K562 (cell line): ENCODE results near the gene DENND5B. TPM values are rescaled to one million over a fixed set of nuclear protein-coding genes. Genes with fewer than 3 reads are reported as not detected.

Experiments
- ATAC-seq: fragments of 200-7000 bp; cut with Tn5 transposase; 3 replicates; pipeline ENCODE4 v1.9.1; 2020; ENCODE audit warnings: moderate library complexity
- BruUV-seq: library from RNA; stranded (reverse); fragments of 400-500 nt; replicated peaks from 2 replicates; lab custom pipeline; 2021; lab: Mats Ljungman, UMichigan
- CTCF ChIA-PET: fragments of 300-600 bp; formaldehyde crosslinking; extraction: SDS; loops from one replicate; lab custom pipeline; 2021; ENCODE audit warnings: low intra/inter-chr PET ratio; lab: Yijun Ruan, JAX
- POLR2A ChIA-PET: fragments of 300-600, 350-650 bp; sonication (Branson Sonifier 250); formaldehyde crosslinking; extraction: SDS; loops from one replicate; lab custom pipeline; 2021; ENCODE audit warnings: antibody characterized with exemption, inconsistent platforms; lab: Yijun Ruan, JAX
- DNase-seq, 4 experiments: peaks; one replicate each; pipeline versions ENCODE4 v3.0.0 to v3.0.0-alpha.2; 2011 to 2018; ENCODE audit warnings: low spot score in 3 of 4, mixed read lengths in 3 of 4; ENCODE audit errors: extremely low read depth in 1 of 4
- FAIRE-seq: peaks from 2 replicates; lab custom pipeline; 2011; peaks lifted over from hg19 to GRCh38; lab: Jason Lieb, UNC
- H2AFZ ChIP-seq: 2 replicates; pipeline ENCODE4 v1.6.0; 2011; ENCODE audit warnings: low read depth, low read length, control low read depth, inconsistent platforms
- H3K27ac ChIP-seq: fragments of 200-600 bp; 3 replicates; pipeline ENCODE4 v1.8.0; 2011; ENCODE audit warnings: low read depth, mild to moderate bottlenecking, control low read depth, inconsistent platforms, low read length, moderate library complexity, mixed read lengths; ENCODE audit errors: extremely low read depth
- H3K27me3 ChIP-seq, 2 experiments: fragments of 300-600 bp in 1 of 2; 2 replicates in 1 of 2; 3 replicates in 1 of 2; pipeline versions ENCODE4 v1.6.0 to v1.8.0; 2011; ENCODE audit warnings: inconsistent platforms in 2 of 2, low read length in 2 of 2, mild to moderate bottlenecking in 1 of 2, mixed read lengths in 1 of 2, moderate library complexity in 1 of 2; ENCODE audit not compliant: control insufficient read depth in 2 of 2, insufficient read depth in 2 of 2
- H3K36me3 ChIP-seq: fragments of 300-600 bp; 3 replicates; pipeline ENCODE4 v1.8.0; 2011; ENCODE audit warnings: mild to moderate bottlenecking, low read length, inconsistent platforms; ENCODE audit not compliant: control insufficient read depth, insufficient read depth
- H3K4me1 ChIP-seq, 2 experiments: fragments of 200-600 bp in 1 of 2; replicated peaks in 1 of 2; 2 replicates in 1 of 2; 3 replicates in 1 of 2; pipeline versions ENCODE4 v1.5.1 to v1.8.0; 2011; ENCODE audit warnings: inconsistent platforms in 2 of 2, low read length in 2 of 2, mild to moderate bottlenecking in 1 of 2, mixed read lengths in 1 of 2, moderate library complexity in 1 of 2; ENCODE audit not compliant: control insufficient read depth in 2 of 2, insufficient read depth in 2 of 2
- H3K4me2 ChIP-seq: 2 replicates; pipeline ENCODE4 v1.6.1; 2011; ENCODE audit warnings: low read length, control low read depth, inconsistent platforms, mixed read lengths; ENCODE audit not compliant: insufficient read depth
- H3K4me3 ChIP-seq: fragments of 200-600 bp; sonication (generic), shearing (Covaris generic); 2 replicates; pipeline ENCODE4 v1.5.1; 2016; ENCODE audit warnings: control low read depth, inconsistent platforms
- H3K79me2 ChIP-seq: fragments of 200-600 bp; 3 replicates; pipeline ENCODE4 v1.8.0; 2011; ENCODE audit warnings: low read length, inconsistent platforms; ENCODE audit not compliant: control insufficient read depth, insufficient read depth
- H3K9ac ChIP-seq, 2 experiments: 2 replicates each; pipeline versions ENCODE4 v1.6.0 to v1.6.1; 2011; ENCODE audit warnings: low read depth in 2 of 2, low read length in 2 of 2, control low read depth in 1 of 2, inconsistent platforms in 1 of 2, mild to moderate bottlenecking in 1 of 2, mixed read lengths in 1 of 2; ENCODE audit not compliant: insufficient read depth in 1 of 2
- H3K9me1 ChIP-seq: one replicate; pipeline ENCODE4 v1.6.0; 2011; ENCODE audit warnings: inconsistent platforms, mild to moderate bottlenecking, low read length, moderate library complexity; ENCODE audit not compliant: control insufficient read depth, insufficient read depth
- H3K9me3 ChIP-seq: replicated peaks from 2 replicates; pipeline ENCODE4 v1.5.1; 2011; ENCODE audit warnings: low read depth, low read length, inconsistent platforms; ENCODE audit not compliant: control insufficient read depth, insufficient read depth
- H4K20me1 ChIP-seq: replicated peaks from 2 replicates; pipeline ENCODE4 v1.6.1; 2011; ENCODE audit warnings: low read length, inconsistent platforms, mixed read lengths; ENCODE audit not compliant: control insufficient read depth, insufficient read depth
- CREBBP ChIP-seq: IDR thresholded peaks from one replicate; pipeline ENCODE4 v1.6.1; 2012; ENCODE audit warnings: low read depth, mild to moderate bottlenecking, control low read depth, inconsistent platforms, low read length
- DPF2 ChIP-seq: fragments of 450-650 bp; IDR thresholded peaks from 2 replicates; pipeline ENCODE4 v1.6.1; 2016
- FOXA1 ChIP-seq: fragments of 450-650 bp; IDR thresholded peaks from 2 replicates; pipeline ENCODE4 v1.6.1; 2016; ENCODE audit warnings: mild to moderate bottlenecking, borderline replicate concordance
- NFATC3 ChIP-seq: fragments of 450-650 bp; IDR thresholded peaks from 2 replicates; pipeline ENCODE4 v1.6.1; 2017; ENCODE audit warnings: mild to moderate bottlenecking
- POLR2G ChIP-seq: fragments of 200-400 bp; formaldehyde crosslinking; IDR thresholded peaks from 2 replicates; pipeline ENCODE4 v1.6.1; 2017; ENCODE audit warnings: low read depth, mild to moderate bottlenecking, antibody characterized with exemption, low read length, moderate library complexity
- TBL1XR1 ChIP-seq, 2 experiments: IDR thresholded peaks; 2 replicates each; pipeline ENCODE4 v1.6.1; 2012; ENCODE audit warnings: improper control_type of control experiment in 2 of 2, low read length in 2 of 2, mild to moderate bottlenecking in 1 of 2
- THRAP3 ChIP-seq: fragments of 450-650 bp; IDR thresholded peaks from 2 replicates; pipeline ENCODE4 v1.6.1; 2016; ENCODE audit warnings: mild to moderate bottlenecking, inconsistent platforms, borderline replicate concordance
- WGBS: fragments of 100-300 bp; shearing (Covaris generic); methylation state at CpG from one replicate; pipeline ENCODE4 v1.1.6; 2016; ENCODE audit warnings: low coverage, mixed read lengths; ENCODE audit not compliant: insufficient coverage; ENCODE audit errors: missing lambda C conversion rate; 5-methylcytosine and 5-hydroxymethylcytosine counted together
- in situ Hi-C: fragments of 300-500 bp; cut with MboI; formaldehyde crosslinking; loops from 4 replicates; pipeline ENCODE4 v1.15.0; 2018; ENCODE audit warnings: inconsistent platforms, mixed read lengths
- intact Hi-C: fragments of 100-400 bp; cut with micrococcal nuclease; formaldehyde crosslinking; loops from 2 replicates; pipeline ENCODE4 v1.14.2; 2022
- polyA plus RNA-seq, 8 experiments: library from polyadenylated mRNA; depleted of rRNA in 4 of 8; stranded (reverse) in 5 of 8; unstranded in 3 of 8; fragments of >200 nt; fragmentation: Nextera tagmentation in 2 of 8; fragmentation: Illumina TruSeq in 1 of 8; extraction: Ambion mirVana in 2 of 8; extraction: Trizol in 1 of 8; gene quantifications; 2 replicates each; pipeline versions ENCODE4 v1.2.1 to v1.2.3, GENCODE V29; 2011 to 2014; ENCODE audit warnings: inconsistent platforms in 1 of 8, missing spikeins in 1 of 8
- total RNA-seq, 7 experiments: library from RNA; depleted of rRNA in 6 of 7; stranded (reverse); fragments of >200 nt in 6 of 7; fragmentation: Illumina TruSeq in 2 of 7; extraction: Trizol in 2 of 7; gene quantifications; 2 replicates each; pipeline versions ENCODE4 v1.2.1 to v1.2.3, GENCODE V29; 2011 to 2021; ENCODE audit warnings: low replicate concordance in 1 of 7
- TF ChIP-seq, protein P1 (sequence below): fragments of 250-450 bp; sonication (Bioruptor Pico); IDR thresholded peaks from 2 replicates; pipeline ENCODE4 v1.9.0; 2021; ENCODE audit warnings: mild to moderate bottlenecking
- TF ChIP-seq, protein P2 (sequence below): fragments of 250-450 bp; sonication (Bioruptor Pico); IDR thresholded peaks from 2 replicates; pipeline ENCODE4 v1.4.0; 2020; ENCODE audit warnings: mild to moderate bottlenecking, moderate library complexity
- TF ChIP-seq, protein P3 (sequence below): fragments of 450-650 bp; IDR thresholded peaks from 2 replicates; pipeline ENCODE4 v1.7.0; 2016; ENCODE audit warnings: borderline replicate concordance
- TF ChIP-seq, protein P4 (sequence below): conservative IDR thresholded peaks from 2 replicates; pipeline ENCODE4 v1.6.1; 2011; ENCODE audit warnings: low read depth, mild to moderate bottlenecking, low read length; ENCODE audit not compliant: control insufficient read depth
- TF ChIP-seq, protein P5 (sequence below): IDR thresholded peaks from 3 replicates; pipeline ENCODE4 v1.6.1; 2011; ENCODE audit warnings: borderline replicate concordance, mild to moderate bottlenecking, moderate library complexity; ENCODE audit not compliant: insufficient read length; ENCODE audit errors: extremely low read depth

The DENND5B gene
- total and polyA plus RNA-seq, 9 of the 15 experiments (the other 6 are each of a cell fraction or from before 2014, with no cell fraction given), result 0.99 to 6.0 (median 3.6) TPM

DNA sequence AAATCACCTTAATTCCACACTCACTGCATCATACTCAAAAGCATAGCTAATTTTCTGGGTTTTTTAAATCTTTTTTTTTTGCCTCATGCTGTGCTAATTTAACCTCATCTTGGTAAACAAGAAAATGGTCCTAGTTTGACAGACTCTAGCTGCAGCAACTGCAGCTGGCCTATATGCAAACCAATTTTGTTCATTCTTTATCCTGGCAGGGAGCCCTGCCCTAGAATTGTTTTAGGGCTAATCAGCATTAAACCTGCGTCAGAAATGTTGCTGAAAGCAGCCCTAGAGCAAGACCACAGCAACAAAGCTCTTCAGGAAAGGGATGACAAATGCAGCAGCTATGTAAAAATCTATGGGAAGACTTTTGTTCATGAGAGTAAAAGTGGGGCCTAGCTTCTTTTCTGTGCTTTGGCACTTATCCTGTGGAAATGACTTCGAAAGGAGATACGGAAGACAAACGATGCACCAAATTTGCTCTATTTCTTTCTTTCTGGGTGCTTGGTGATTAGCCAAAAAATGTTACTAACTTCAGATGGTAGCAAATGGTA, 72.2 kb downstream of the DENND5B start:
- no peaks in the 10 kb centered on the region for H3K4me1 ChIP-seq
- in situ Hi-C loops (no loop called here), intact Hi-C loops (no loop called here)
- no peak overlapping the region for H3K4me3 ChIP-seq
- no TSS peak for BruUV-seq
- H3K27ac ChIP-seq, result no peak overlapping the region
- no peaks in the 10 kb centered on the region for H3K79me2 ChIP-seq
- H3K9ac ChIP-seq, result no peak overlapping the region
- H3K4me2 ChIP-seq, result no peak overlapping the region
- no peaks in the 10 kb centered on the region for H4K20me1 ChIP-seq
- H2AFZ ChIP-seq, result no peak overlapping the region
- no peaks in the 10 kb centered on the region for H3K9me1 ChIP-seq
- no peak for DNase-seq
- ChIA-PET CTCF (no interaction called here), POLR2A (interaction anchor here (0.6 to 0.7 kb wide), 2 partner anchors 11 to 15 kb away, joined by 3 read pairs; no protein-coding TSS in a partner anchor)
- FAIRE-seq, result no peak
- ATAC-seq, result no peak
- H3K36me3 ChIP-seq, result no peaks in the 10 kb centered on the region
- WGBS, result 13% methylated on average over 4 of the region's 4 CpGs
- peaks cover 4 to 5% of the 10 kb centered on the region in 2 experiments; a peak in 1 of 5 replicates for H3K27me3 ChIP-seq
- no peaks in the 10 kb centered on the region for H3K9me3 ChIP-seq
- TF ChIP-seq TBL1XR1 (IDR thresholded peaks at IDR 0.05; ENCODE audit: low read length in 2 of 2), result no peak
- TF ChIP-seq, protein P1, sequence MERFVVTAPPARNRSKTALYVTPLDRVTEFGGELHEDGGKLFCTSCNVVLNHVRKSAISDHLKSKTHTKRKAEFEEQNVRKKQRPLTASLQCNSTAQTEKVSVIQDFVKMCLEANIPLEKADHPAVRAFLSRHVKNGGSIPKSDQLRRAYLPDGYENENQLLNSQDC (CRISPR knock-in tag), result no peak
- no peak for TF ChIP-seq POLR2G
- TF ChIP-seq NFATC3, result no peak
- TF ChIP-seq, protein P2, sequence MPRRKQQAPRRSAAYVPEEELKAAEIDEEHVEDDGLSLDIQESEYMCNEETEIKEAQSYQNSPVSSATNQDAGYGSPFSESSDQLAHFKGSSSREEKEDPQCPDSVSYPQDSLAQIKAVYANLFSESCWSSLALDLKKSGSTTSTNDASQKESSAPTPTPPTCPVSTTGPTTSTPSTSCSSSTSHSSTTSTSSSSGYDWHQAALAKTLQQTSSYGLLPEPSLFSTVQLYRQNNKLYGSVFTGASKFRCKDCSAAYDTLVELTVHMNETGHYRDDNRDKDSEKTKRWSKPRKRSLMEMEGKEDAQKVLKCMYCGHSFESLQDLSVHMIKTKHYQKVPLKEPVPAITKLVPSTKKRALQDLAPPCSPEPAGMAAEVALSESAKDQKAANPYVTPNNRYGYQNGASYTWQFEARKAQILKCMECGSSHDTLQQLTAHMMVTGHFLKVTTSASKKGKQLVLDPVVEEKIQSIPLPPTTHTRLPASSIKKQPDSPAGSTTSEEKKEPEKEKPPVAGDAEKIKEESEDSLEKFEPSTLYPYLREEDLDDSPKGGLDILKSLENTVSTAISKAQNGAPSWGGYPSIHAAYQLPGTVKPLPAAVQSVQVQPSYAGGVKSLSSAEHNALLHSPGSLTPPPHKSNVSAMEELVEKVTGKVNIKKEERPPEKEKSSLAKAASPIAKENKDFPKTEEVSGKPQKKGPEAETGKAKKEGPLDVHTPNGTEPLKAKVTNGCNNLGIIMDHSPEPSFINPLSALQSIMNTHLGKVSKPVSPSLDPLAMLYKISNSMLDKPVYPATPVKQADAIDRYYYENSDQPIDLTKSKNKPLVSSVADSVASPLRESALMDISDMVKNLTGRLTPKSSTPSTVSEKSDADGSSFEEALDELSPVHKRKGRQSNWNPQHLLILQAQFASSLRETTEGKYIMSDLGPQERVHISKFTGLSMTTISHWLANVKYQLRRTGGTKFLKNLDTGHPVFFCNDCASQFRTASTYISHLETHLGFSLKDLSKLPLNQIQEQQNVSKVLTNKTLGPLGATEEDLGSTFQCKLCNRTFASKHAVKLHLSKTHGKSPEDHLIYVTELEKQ (CRISPR knock-in tag), result no peak
- TF ChIP-seq DPF2, result no peak
- TF ChIP-seq CREBBP, result no peak
- TF ChIP-seq, protein P3, sequence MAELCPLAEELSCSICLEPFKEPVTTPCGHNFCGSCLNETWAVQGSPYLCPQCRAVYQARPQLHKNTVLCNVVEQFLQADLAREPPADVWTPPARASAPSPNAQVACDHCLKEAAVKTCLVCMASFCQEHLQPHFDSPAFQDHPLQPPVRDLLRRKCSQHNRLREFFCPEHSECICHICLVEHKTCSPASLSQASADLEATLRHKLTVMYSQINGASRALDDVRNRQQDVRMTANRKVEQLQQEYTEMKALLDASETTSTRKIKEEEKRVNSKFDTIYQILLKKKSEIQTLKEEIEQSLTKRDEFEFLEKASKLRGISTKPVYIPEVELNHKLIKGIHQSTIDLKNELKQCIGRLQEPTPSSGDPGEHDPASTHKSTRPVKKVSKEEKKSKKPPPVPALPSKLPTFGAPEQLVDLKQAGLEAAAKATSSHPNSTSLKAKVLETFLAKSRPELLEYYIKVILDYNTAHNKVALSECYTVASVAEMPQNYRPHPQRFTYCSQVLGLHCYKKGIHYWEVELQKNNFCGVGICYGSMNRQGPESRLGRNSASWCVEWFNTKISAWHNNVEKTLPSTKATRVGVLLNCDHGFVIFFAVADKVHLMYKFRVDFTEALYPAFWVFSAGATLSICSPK, result no peak
- TF ChIP-seq, protein P4, sequence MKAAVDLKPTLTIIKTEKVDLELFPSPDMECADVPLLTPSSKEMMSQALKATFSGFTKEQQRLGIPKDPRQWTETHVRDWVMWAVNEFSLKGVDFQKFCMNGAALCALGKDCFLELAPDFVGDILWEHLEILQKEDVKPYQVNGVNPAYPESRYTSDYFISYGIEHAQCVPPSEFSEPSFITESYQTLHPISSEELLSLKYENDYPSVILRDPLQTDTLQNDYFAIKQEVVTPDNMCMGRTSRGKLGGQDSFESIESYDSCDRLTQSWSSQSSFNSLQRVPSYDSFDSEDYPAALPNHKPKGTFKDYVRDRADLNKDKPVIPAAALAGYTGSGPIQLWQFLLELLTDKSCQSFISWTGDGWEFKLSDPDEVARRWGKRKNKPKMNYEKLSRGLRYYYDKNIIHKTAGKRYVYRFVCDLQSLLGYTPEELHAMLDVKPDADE, result no peak
- TF ChIP-seq, protein P5, sequence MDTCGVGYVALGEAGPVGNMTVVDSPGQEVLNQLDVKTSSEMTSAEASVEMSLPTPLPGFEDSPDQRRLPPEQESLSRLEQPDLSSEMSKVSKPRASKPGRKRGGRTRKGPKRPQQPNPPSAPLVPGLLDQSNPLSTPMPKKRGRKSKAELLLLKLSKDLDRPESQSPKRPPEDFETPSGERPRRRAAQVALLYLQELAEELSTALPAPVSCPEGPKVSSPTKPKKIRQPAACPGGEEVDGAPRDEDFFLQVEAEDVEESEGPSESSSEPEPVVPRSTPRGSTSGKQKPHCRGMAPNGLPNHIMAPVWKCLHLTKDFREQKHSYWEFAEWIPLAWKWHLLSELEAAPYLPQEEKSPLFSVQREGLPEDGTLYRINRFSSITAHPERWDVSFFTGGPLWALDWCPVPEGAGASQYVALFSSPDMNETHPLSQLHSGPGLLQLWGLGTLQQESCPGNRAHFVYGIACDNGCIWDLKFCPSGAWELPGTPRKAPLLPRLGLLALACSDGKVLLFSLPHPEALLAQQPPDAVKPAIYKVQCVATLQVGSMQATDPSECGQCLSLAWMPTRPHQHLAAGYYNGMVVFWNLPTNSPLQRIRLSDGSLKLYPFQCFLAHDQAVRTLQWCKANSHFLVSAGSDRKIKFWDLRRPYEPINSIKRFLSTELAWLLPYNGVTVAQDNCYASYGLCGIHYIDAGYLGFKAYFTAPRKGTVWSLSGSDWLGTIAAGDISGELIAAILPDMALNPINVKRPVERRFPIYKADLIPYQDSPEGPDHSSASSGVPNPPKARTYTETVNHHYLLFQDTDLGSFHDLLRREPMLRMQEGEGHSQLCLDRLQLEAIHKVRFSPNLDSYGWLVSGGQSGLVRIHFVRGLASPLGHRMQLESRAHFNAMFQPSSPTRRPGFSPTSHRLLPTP, result no peak
- no peak for TF ChIP-seq FOXA1
- no peak for TF ChIP-seq THRAP3
